ENCODE data around the gene CHTOP. TPM values are rescaled to one million over a fixed set of nuclear protein-coding genes. Genes with fewer than 3 reads are reported as not detected.
"Not testable (repeated sequence)": the region's sequence is repeated elsewhere in the genome, so short reads cannot be mapped to it uniquely, and the experiment has no call there.

The CHTOP gene
- total RNA-seq, 1 donor from 2014 or later = 77.0 TPM

GRCh38 chr1:153633161-153633753 is 609 bp upstream of the CHTOP start:
- DNase-seq = no peak

GRCh38 chr1:153635872-153636271 is 2.0 kb downstream of the CHTOP start:
- no peak for DNase-seq

- no peak for DNase-seq
Measured at GRCh38 chr1:153636312-153636711, 2.4 kb downstream of the CHTOP start.

- DNase-seq = no peak
Measured at GRCh38 chr1:153638261-153638660, 4.4 kb downstream of the CHTOP start.

- DNase-seq = no peak
Measured at GRCh38 chr1:153639280-153639679, 5.4 kb downstream of the CHTOP start.

GRCh38 chr1:153640213-153640612 is 6.3 kb downstream of the CHTOP start:
- not testable (repeated sequence) for DNase-seq

- no peak for DNase-seq
Measured at GRCh38 chr1:153640861-153641260, 7.0 kb downstream of the CHTOP start.

- no peak for DNase-seq
Measured at GRCh38 chr1:153642161-153642560, 8.3 kb downstream of the CHTOP start.

GRCh38 chr1:153643100-153643499 is 9.2 kb downstream of the CHTOP start:
- no peak for DNase-seq

- no peak for DNase-seq
Measured at GRCh38 chr1:153643816-153644215, 9.9 kb downstream of the CHTOP start.

GRCh38 chr1:153646672-153647345 is 12.9 kb downstream of the CHTOP start:
- DNase-seq = no peak

- no peak for DNase-seq
Measured at GRCh38 chr1:153647346-153647714, 13.5 kb downstream of the CHTOP start.

GRCh38 chr1:153648000-153648643 is 14.3 kb downstream of the CHTOP start:
- DNase-seq = no peak

GRCh38 chr1:153649137-153649862 is 15.4 kb downstream of the CHTOP start:
- no peak for DNase-seq

- peak; percentile 68 for DNase-seq
Measured at GRCh38 chr1:153649863-153650235, 16.0 kb downstream of the CHTOP start.

GRCh38 chr1:153651771-153652170 is 17.9 kb downstream of the CHTOP start:
- DNase-seq = no peak

- no peak for DNase-seq
Measured at GRCh38 chr1:153652805-153653500, 19.1 kb downstream of the CHTOP start.

GRCh38 chr1:153655333-153655732 is 21.5 kb downstream of the CHTOP start:
- no peak for DNase-seq

- peak; percentile 88 for DNase-seq
Measured at GRCh38 chr1:153658400-153659174, 24.7 kb downstream of the CHTOP start, which contains the start of gene SNAPIN. TSS of gene SNAPIN (plus strand) at chr1:153658703. CDS start at chr1:153658744, 41 bp downstream.

GRCh38 chr1:153659175-153659534 is 25.3 kb downstream of the CHTOP start:
- no peak for DNase-seq

- no peak for DNase-seq
Measured at GRCh38 chr1:153659656-153660055, 25.8 kb downstream of the CHTOP start.

All from occipital lobe (tissue), 2 donors.